Muscle of leg (tissue), 11 donors: ENCODE results near the gene RGL1. TPM values are rescaled to one million over a fixed set of nuclear protein-coding genes. Genes with fewer than 3 reads are reported as not detected.

Source experiments
- DNase-seq: peaks from one replicate; pipeline ENCODE4 v3.0.0; 2013
- H3K27ac ChIP-seq: one replicate; pipeline ENCODE4 v1.5.1; 2013; ENCODE audit warnings: mild to moderate bottlenecking, low read length, control low read depth
- H3K27me3 ChIP-seq: one replicate; pipeline ENCODE4 v1.6.1; 2013; ENCODE audit warnings: low read length; ENCODE audit not compliant: control insufficient read depth, insufficient read depth
- H3K36me3 ChIP-seq: one replicate; pipeline ENCODE4 v1.6.1; 2013; ENCODE audit warnings: low read length; ENCODE audit not compliant: control insufficient read depth, insufficient read depth
- H3K4me1 ChIP-seq: one replicate; pipeline ENCODE4 v1.6.1; 2013; ENCODE audit warnings: low read length; ENCODE audit not compliant: control insufficient read depth, insufficient read depth
- H3K4me3 ChIP-seq: one replicate; pipeline ENCODE4 v1.5.1; 2013; ENCODE audit warnings: low read length, control low read depth
- H3K9me3 ChIP-seq: replicated peaks from 2 replicates; pipeline ENCODE4 v1.6.1; 2013; ENCODE audit warnings: low read depth, low read length; ENCODE audit not compliant: control insufficient read depth
- WGBS: methylation state at CpG from one replicate; pipeline ENCODE4 v1.1.5; 2013; ENCODE audit warnings: missing lambda C conversion rate; ENCODE audit not compliant: insufficient coverage; 5-methylcytosine and 5-hydroxymethylcytosine counted together
- polyA plus RNA-seq, 8 donors: library from polyadenylated mRNA; unstranded; fragments of 120-200 nt; gene quantifications; one replicate each; pipeline versions ENCODE4 v1.2.1 to v1.2.3, GENCODE V29; 2013; ENCODE audit warnings: inconsistent platforms in 1 of 8, low replicate concordance in 1 of 8; ENCODE audit not compliant: insufficient read length in 8 of 8, insufficient read depth in 1 of 8
- total RNA-seq: library from RNA; stranded (reverse); fragments of 120-200 nt; gene quantifications from one replicate; pipeline ENCODE4 v1.2.4, GENCODE V29; 2013

The RGL1 gene
- total and polyA plus RNA-seq, 9 donors, result 20.8 to 40.5 (median 28.3) TPM

DNA sequence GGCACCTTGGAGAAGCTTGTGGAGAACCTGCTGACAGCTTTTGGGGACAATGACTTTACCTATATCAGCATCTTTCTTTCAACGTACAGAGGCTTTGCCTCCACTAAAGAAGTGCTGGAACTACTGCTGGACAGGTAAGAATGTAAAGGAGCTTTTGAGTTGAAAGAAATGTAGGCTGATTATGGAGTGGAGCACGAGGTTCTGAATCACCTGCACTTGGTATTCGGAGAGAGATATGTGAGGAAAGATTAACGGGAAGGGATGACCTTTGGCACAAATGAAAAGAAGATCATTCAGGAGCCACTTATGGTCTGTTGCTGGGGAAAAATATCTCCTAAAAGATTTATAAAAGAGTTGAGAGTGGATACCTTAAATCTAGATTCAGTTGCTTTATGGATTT lies 42.7 kb downstream of the RGL1 start:
- Histone ChIP-seq H3K27me3 (no peaks in the 10 kb centered on the region), H3K27ac (no peak overlapping the region), H3K4me3 (no peak overlapping the region), H3K4me1 (peaks cover 5% of the 10 kb centered on the region), H3K9me3 (no peaks in the 10 kb centered on the region), H3K36me3 (no peaks in the 10 kb centered on the region)
- no peak for DNase-seq
- WGBS, result 93% methylated on average over 2 of the region's 4 CpGs

- Histone ChIP-seq H3K36me3 (no peaks in the 10 kb centered on the region), H3K9me3 (no peaks in the 10 kb centered on the region), H3K27me3 (no peaks in the 10 kb centered on the region), H3K4me3 (no peak overlapping the region), H3K4me1 (no peaks in the 10 kb centered on the region), H3K27ac (no peak overlapping the region)
- WGBS, result no CpG with 5 or more reads among the region's 2 CpGs
- peak; percentile 42 for DNase-seq
These were observed 45.9 kb downstream of the RGL1 start for GRCh38 chr1:183850852-183851251.

DNA sequence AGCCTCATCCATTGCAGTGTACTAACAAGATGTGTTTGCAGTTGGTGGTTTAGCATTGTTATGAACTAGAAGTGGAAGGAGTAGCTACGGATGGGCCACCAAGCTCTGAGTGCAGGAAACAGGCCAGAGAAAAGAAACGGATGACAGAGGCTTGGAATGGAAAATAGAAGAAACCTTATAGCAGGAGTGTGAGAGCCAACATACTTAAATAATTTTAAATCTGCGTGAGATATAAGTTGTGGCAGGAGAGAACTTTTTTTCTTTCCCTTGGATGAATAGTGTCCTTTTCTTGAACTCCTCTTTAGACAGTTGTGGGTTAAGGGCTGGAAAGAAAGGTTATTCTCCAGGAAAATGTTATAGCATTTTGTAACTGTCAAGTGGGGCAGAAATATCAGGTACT lies 54.2 kb downstream of the RGL1 start:
- H3K4me1 ChIP-seq, result peaks cover 12% of the 10 kb centered on the region
- peak overlapping the region; percentile 65 for H3K27ac ChIP-seq
- peaks cover 4% of the 10 kb centered on the region for H3K36me3 ChIP-seq
- no CpG with 5 or more reads among the region's 3 CpGs for WGBS
- H3K27me3 ChIP-seq, result no peaks in the 10 kb centered on the region
- H3K9me3 ChIP-seq, result no peaks in the 10 kb centered on the region
- DNase-seq, result peak; percentile 76
- H3K4me3 ChIP-seq, result no peak overlapping the region

- Histone ChIP-seq H3K4me1 (peaks cover 12% of the 10 kb centered on the region), H3K27ac (peak overlapping the region; percentile 65), H3K36me3 (peaks cover 4% of the 10 kb centered on the region), H3K4me3 (no peak overlapping the region), H3K9me3 (no peaks in the 10 kb centered on the region), H3K27me3 (no peaks in the 10 kb centered on the region)
- WGBS, result no CpG with 5 or more reads among the region's 3 CpGs
- peak; percentile 56 for DNase-seq
These were observed 54.9 kb downstream of the RGL1 start for GRCh38 chr1:183859831-183860230.

- H3K36me3 ChIP-seq, result peaks cover 10% of the 10 kb centered on the region
- DNase-seq, result no peak
- WGBS, result 88% methylated on average over 1 of the region's 4 CpGs
- no peak overlapping the region for H3K27ac ChIP-seq
- H3K4me3 ChIP-seq, result no peak overlapping the region
- no peaks in the 10 kb centered on the region for H3K9me3 ChIP-seq
- H3K27me3 ChIP-seq, result no peaks in the 10 kb centered on the region
- H3K4me1 ChIP-seq, result peaks cover 12% of the 10 kb centered on the region
These were observed 58.0 kb downstream of the RGL1 start for GRCh38 chr1:183862967-183863366.

DNA sequence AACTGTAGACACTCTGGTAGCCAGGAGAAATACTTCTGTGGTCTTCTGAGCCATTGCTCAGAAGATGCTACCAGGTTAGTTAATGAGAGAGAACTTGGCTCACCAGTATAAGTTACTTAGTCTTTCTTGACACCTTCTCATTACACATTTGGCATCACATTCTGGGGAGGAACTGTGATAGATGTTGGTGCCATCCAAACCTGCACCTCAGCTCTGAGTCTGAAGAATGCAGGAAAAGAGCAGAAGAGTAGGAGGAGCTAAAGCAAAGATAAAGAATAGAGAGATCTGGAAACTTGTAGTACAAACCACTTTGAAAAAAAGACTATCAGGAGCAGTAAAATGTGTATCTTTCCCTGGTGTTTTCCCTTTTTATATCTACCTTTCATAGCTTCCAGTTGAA lies 58.9 kb downstream of the RGL1 start:
- Histone ChIP-seq H3K4me1 (peaks cover 12% of the 10 kb centered on the region), H3K27me3 (no peaks in the 10 kb centered on the region), H3K9me3 (no peaks in the 10 kb centered on the region), H3K4me3 (no peak overlapping the region), H3K27ac (no peak overlapping the region), H3K36me3 (peaks cover 10% of the 10 kb centered on the region)
- DNase-seq, result no peak

DNA sequence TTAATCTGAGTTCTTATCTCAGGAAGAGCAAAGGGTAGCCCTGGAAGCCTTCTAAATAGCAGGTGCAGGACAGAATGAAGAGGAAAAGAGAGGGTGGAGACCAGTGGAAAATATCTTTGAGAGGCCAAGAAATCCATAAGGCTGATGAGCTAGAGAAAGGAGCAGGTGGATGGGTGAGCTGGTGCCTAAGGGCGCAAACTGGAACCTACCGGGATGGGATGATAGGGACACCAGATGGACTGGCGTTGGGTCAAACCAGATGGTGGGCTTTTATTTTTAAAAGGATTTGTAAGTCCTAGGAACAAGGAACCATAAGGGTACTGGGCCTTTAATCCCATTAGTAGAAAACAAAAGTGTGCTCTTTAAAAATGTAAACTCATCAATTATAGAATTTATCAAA lies 59.7 kb downstream of the RGL1 start:
- Histone ChIP-seq H3K27ac (no peak overlapping the region), H3K4me3 (no peak overlapping the region), H3K36me3 (peaks cover 10% of the 10 kb centered on the region), H3K9me3 (no peaks in the 10 kb centered on the region), H3K27me3 (no peaks in the 10 kb centered on the region), H3K4me1 (peaks cover 10% of the 10 kb centered on the region)
- WGBS, result 88% methylated on average over 2 of the region's 3 CpGs
- DNase-seq, result no peak

GRCh38 chr1:183869230-183869629 lies 64.3 kb downstream of the RGL1 start:
- WGBS, result 86% methylated on average over 1 of the region's 3 CpGs
- H3K9me3 ChIP-seq, result no peaks in the 10 kb centered on the region
- H3K4me1 ChIP-seq, result peaks cover 18% of the 10 kb centered on the region
- peaks cover 6% of the 10 kb centered on the region for H3K36me3 ChIP-seq
- DNase-seq, result no peak
- H3K4me3 ChIP-seq, result no peak overlapping the region
- H3K27me3 ChIP-seq, result no peaks in the 10 kb centered on the region
- H3K27ac ChIP-seq, result peak overlapping the region; percentile 91

GRCh38 chr1:183869664-183870063 lies 64.7 kb downstream of the RGL1 start:
- Histone ChIP-seq H3K27ac (peak overlapping the region; percentile 91), H3K4me3 (no peak overlapping the region), H3K4me1 (peaks cover 22% of the 10 kb centered on the region), H3K27me3 (no peaks in the 10 kb centered on the region), H3K36me3 (peaks cover 6% of the 10 kb centered on the region), H3K9me3 (no peaks in the 10 kb centered on the region)
- WGBS, result 69% methylated on average over 3 of the region's 3 CpGs
- no peak for DNase-seq

DNA sequence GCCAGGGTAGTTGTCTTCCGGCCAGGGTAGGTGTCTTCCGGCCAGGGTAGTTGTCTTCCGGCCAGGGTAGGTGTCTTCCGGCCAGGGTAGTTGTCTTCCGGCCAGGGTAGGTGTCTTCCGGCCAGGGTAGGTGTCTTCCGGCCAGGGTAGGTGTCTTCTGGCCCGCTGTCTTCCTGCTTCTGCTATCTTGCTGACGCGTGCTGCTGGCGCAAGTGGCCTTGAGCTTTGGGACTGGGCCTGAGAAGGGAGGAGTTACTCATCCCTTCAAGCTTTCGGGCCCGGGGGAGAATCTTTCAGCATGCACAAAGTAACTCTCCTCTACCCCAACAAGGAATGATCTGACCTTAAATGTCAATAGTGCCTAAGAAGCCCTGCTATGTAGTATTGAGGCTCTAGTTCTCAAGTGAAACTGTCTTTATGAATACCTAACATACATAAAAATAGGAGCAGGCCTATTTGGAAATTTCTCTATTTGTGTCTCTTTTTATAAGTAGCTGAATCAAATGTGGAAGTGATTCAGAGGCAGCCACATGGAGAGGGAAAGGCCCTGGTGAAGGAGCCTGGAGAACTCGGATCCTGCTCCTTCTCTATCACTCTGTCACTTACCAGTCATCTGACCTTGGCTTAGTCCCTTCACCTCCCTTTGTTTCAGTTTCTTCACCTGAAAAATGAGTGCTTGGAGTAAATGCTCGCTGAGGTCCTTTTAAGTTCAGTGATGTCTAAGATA lies 65.6 kb downstream of the RGL1 start:
- Histone ChIP-seq H3K27ac (peak overlapping the region; percentile 91), H3K4me3 (no peak overlapping the region), H3K4me1 (peaks cover 26% of the 10 kb centered on the region), H3K36me3 (peaks cover 6% of the 10 kb centered on the region), H3K9me3 (no peaks in the 10 kb centered on the region), H3K27me3 (no peaks in the 10 kb centered on the region)
- WGBS, result 58% methylated on average over 4 of the region's 15 CpGs
- peak; percentile 83 for DNase-seq

- H3K9me3 ChIP-seq, result no peaks in the 10 kb centered on the region
- peaks cover 6% of the 10 kb centered on the region for H3K36me3 ChIP-seq
- 0% methylated on average over 1 of the region's 3 CpGs for WGBS
- DNase-seq, result peak; percentile 75
- peaks cover 30% of the 10 kb centered on the region for H3K4me1 ChIP-seq
- no peaks in the 10 kb centered on the region for H3K27me3 ChIP-seq
- no peak overlapping the region for H3K4me3 ChIP-seq
- peak overlapping the region; percentile 91 for H3K27ac ChIP-seq
These were observed 66.2 kb downstream of the RGL1 start for GRCh38 chr1:183871142-183871541.
